LHCN-M2 (cell line): ENCODE results near the gene FTL. TPM values are rescaled to one million over a fixed set of nuclear protein-coding genes. Genes with fewer than 3 reads are reported as not detected.

Experiments used
- DNase-seq: peaks from one replicate; pipeline ENCODE4 v3.0.0-alpha.2; 2012; ENCODE audit warnings: low read depth
- total RNA-seq: library from RNA; depleted of rRNA; stranded (reverse); fragments of >200 nt; gene quantifications from 2 replicates; pipeline ENCODE4 v1.2.3, GENCODE V29; 2014

The FTL gene
- total RNA-seq, 1 experiment from 2014 or later, result 2,158 TPM

DNA sequence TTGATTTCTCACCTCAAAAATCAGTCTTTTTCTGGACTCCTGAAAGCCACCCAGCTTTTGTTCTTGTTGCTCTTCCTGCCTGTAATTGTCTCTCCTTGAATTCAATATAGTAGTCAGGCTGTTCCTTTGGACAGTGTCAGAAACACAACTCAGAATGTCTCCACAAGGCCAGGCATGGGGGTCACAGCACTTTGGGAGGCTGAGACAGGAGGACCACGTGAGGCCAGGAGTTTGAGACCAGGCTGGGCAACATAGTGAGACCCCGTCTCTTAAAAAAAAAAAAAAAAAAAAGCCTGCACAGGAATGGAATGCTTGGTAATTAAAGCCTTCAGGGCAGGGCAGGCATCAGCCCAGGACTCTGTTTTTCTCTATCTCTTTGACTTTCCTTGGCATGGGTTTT, 19.3 kb upstream of the FTL start:
- no peak for DNase-seq

GRCh38 chr19:48946463-48947257, 18.4 kb upstream of the FTL start:
- DNase-seq, result no peak

DNA sequence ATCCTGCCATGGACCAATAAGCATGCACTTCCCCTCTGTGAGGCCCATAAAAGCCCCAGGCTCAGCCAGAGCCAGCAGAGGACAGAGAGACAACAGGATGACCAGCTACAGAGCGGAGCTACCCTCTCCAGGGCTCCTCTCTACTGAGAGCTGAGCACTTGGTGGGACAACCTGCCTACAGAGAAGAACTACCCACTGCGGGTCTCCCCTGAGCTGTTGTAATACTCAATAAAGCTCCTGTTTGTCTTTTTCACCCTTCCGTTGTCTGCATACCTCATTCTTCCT, 17.9 kb upstream of the FTL start:
- no peak for DNase-seq

DNA sequence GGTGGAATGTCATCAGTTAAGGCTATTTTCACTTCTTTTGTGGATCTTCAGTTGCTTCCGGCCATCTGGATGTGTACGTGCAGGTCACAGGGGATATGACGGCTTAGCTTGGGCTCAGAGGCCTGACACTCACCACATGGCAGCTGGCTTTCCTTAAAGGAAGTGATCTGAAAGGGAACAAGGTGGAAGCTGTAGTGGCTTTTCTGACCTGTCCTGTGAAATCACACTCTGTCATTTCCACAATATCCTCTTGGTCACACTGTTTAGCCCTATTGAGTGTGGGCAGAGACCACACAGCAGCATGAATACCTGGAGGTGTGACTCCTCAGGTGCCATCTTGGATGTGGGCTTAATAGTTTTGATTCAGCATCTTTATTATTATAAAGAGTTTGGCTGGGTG, 14.9 kb upstream of the FTL start:
- DNase-seq, result no peak

DNA sequence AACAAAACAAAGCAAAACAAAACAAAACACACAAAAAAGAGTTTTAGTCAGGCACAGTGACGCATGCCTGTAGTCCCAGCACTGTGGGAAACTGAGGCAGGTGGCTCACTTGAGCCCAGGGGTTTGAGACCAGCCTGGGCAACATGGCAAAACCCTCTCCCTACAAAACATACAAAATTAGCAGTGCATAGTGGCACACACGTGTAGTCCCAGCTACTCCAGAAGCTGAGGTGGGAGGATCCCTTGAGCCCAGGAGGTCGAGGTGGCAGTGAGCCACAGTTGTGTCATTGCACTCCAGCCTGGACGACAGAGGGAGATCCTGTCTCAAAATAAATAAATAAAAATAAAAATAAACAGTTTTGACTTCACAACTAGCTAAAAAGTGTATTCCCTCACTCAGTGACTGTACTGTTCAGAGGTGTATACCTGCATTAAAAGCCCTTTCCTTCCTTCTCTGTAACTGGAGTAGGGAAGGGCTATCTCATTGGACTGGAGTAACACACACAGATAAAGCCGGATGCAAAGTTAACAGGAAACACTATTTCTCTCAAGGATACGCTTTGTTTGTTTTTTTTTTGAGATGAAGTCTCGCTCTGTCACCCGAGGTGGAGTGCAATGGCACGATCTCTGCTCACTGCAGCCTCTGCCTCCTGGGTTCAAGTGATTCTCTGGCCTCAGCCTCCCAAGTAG, 14.1 kb upstream of the FTL start:
- no peak for DNase-seq

GRCh38 chr19:48953141-48953540, 12.0 kb upstream of the FTL start:
- DNase-seq, result no peak

DNA sequence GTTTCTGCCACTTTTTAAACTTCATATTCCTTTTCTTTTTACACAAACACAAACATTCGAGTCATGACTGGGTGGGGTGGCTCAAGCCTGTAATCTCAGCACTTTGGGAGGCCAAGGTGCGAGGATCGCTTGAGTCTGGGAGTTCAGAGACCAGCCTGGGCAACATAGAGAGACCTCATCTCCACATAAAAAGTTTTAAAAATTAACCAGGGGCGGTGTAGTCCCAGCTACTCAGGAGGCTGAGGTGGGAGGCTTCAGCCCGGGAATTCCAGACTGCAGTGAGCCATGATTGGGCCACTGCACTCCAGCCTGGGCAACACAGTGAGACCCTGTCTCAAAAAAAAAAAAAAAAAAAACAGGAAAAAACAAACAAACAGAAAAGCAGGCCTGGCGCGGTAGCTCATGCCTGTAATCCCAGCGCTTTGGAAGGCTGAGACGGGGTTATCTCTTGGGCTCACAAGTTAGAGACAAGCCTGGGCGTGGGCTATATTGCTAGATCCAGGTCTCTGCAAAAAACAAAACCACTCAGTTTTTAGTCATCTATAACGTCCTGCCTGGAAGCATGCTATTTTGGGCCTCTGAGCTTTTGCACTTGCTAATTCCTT, 11.0 kb upstream of the FTL start:
- DNase-seq, result no peak

DNA sequence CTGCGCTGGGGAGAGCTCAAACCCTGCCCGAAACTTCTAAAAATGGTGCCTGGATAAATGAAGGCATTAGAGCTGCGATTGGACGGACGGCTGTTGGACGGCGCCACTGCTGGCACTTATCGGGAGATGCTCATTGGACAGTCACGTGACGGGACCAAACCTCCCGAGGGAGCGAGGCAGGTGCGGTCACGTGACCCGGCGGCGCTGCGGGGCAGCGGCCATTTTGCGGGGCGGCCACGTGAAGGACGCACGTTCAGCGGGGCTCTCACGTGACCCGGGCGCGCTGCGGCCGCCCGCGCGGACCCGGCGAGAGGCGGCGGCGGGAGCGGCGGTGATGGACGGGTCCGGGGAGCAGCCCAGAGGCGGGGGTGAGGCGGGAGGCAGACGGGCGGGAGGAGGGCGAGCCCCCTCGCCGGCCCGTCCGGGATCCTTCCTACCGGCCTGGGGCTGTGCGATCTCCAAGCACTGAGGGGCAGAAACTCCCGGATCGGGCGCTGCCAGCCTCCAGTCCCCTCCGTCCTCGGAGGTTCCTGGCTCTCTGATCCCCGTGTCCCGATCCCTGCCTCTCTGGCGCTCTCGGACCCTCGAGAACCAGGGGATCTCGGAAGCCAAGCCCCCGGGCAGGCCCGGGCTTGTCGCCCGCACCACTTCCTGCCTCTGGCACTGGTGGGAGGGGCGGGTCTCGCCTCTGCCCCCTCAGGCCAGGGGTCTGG, 10.4 kb upstream of the FTL start, which contains the start of gene BAX:
Gene BAX (plus strand): TSS at position 281 of the 713 bp plus-strand sequence. CDS start 54 bp downstream, at position 335.
- DNase-seq, result peak; percentile 97

DNA sequence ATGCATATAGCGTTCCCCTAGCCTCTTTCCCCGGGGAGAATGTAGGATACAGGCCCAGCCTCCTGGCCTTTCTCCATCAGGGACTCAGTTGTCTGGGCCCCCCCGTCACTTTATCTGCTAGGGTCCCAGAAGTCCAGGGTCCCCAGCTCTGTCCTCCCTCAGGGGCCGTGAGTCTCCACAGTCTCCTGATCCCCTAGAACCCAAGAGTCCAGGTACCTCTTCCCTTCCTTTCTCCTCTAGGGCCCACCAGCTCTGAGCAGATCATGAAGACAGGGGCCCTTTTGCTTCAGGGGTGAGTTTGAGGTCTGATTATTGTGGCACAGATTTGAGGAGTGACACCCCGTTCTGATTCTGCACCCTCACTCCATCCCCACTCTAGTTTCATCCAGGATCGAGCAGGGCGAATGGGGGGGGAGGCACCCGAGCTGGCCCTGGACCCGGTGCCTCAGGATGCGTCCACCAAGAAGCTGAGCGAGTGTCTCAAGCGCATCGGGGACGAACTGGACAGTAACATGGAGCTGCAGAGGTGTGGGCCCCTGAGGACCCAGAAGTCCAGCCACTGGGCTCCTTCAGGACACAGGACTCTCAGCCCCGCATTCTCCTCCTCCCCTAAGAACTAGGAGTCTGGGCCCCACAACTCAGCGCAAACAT, 9.7 kb upstream of the FTL start:
- no peak for DNase-seq

DNA sequence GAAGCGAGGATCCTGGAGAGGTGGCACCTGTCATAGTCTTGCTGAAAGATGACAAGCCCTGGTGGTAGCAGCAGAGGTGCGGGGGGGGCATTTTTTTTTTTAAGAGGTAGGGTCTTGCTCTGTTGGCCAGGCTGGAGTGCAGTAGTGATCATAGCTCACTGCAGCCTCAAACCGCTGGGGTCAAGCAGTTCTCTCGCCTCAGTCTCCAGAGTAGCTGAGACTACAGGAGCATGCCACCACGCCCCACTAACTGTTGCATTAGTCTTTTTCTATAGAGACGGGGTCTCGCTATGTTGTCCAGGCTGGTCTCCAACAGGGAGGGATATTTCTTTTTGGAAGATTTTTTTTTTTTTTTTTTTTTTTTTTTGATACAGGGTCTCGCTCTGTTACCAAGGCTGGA, 7.1 kb upstream of the FTL start:
- DNase-seq, result no peak

- DNase-seq, result no peak
Measured at GRCh38 chr19:48959341-48960239, 5.5 kb upstream of the FTL start.

GRCh38 chr19:48961051-48961649, 4.0 kb upstream of the FTL start:
- DNase-seq, result no peak

GRCh38 chr19:48961673-48962028, 3.5 kb upstream of the FTL start:
- DNase-seq, result no peak

DNA sequence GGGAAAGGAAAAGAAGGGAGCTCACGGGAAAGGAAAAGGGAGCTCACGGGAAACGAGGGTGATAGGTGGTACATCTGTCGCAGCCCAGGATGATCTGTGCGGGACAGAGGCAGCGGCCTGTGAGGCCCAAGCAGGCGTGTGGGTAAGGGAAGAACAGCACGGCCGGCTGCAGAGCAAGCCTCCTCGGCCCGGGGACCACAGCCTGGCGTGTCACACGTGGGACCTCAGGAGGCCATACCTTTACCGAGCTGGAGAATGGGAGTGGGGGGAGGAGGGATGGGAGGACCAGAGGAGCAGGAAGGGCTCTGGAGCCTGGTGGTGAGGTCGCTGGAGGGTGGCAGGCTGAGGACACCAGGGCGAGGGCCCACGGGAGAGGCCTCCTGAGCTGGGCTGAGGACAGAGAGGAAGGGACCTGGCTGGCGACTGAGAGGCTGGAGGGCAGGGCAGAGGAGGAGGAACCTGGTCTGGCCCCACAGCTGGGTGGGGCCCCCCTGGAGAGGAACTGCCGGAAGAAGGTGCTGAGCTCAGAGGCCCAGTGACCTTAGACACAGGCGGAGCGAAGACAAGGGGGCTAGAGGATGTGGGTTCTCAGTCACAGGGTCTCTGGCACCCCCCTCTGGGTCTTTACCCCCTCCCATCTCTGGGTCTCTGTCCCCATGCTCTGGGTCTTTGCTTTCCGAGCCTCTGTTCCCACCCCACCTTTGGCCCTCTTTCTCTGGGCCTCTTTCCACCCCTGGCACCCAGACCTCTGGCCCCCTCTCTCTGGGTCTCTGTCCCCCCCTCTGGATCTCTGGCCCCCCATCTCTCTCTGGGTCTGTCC, 2.9 kb upstream of the FTL start:
- DNase-seq, result peak; percentile 40

DNA sequence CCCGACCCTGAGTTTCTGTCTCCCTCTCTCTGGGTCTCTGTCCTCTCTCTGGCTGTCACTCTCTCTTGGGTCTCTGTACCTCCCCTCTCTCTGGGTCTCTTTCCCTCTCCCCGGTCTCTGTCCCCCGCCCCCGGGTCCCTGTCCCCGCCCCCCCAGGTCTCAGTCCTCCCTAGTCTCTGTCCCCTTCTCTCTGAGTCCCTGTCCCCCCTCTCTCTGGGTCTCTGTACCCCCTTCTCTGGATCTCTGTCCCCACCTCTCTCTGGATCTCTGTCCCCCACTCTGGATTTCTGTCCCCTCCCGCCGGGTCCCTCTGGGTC, 2.3 kb upstream of the FTL start:
- DNase-seq, result no peak

- DNase-seq, result peak; percentile 72
Measured at GRCh38 chr19:48963371-48964204, 1.5 kb upstream of the FTL start.

DNA sequence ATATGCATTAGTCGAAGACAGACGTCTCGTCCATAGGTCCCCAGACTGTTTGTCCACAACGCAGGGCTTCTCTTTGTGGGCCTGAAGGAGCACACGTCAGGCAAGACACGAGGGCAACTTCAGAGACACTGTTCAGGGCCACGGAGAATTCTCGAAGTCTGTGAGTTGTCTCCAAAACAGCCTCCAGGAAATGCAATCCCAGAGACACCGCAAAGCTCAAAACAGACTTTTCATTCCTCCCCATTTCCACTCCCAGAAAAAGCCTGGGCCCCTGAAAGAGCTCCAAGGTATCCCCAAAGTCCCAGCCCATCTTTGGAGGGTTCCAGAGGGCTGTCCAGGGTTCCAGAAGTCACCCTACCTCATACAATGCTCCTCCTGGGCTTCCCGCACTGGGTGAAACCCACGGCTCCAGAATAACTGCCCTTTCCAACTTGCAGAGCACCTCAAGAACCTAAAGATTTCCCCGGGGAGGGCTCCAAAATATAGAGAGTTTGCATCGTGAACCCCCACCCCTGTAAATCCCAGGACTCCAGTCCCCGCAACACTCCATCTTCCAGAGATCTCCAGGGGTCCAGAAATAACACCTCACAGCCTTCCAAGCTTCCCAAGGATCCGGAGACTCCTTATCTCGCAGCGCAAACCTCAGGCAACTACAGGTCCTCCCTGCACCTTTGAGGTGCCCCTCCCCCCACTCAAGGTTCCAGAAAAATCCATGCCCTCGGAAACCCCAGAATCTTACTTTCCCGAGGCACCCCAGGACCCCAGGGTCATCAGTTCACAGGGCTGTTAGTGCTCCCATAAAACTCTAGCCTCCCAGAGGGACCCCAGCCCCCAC, 687 bp upstream of the FTL start:
- peak; percentile 51 for DNase-seq
